ENCODE results near the gene KRTAP1-3. TPM values are rescaled to one million over a fixed set of nuclear protein-coding genes. Genes with fewer than 3 reads are reported as not detected.

KRTAP1-3 gene
- total and polyA plus RNA-seq, 11 donors, result not detected

- peaks cover 0 to 10% (median 0%) of the 10 kb centered on the region in 12 donors for H3K9me3 ChIP-seq
Observed at GRCh38 chr17:41020336-41020735, 14.3 kb downstream of the KRTAP1-3 start.

DNA sequence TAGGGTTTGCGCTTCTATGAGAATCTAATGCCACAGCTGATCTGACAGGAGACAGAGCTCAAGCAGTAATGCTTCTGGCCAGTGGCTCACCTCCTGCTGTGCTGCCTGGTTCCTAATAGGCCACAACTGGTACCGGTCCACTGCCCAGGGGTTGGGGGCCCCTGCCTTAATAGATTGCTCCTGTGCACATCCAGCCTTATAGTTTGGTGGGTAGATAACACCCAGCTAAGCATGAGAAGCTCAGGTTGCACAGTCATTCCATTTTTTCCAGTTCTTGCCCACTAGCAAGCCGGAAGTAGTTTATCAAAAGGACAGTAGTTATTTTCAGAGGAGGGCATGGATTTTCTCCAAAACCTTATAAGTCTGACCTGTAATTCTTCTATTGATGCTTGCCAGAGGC is 15.3 kb downstream of the KRTAP1-3 start:
- intact Hi-C loops (cut with DNase I), result no loop called here
- no peak for TF ChIP-seq POLR2A (IDR thresholded peaks at IDR 0.05)
- TF ChIP-seq, protein P1, sequence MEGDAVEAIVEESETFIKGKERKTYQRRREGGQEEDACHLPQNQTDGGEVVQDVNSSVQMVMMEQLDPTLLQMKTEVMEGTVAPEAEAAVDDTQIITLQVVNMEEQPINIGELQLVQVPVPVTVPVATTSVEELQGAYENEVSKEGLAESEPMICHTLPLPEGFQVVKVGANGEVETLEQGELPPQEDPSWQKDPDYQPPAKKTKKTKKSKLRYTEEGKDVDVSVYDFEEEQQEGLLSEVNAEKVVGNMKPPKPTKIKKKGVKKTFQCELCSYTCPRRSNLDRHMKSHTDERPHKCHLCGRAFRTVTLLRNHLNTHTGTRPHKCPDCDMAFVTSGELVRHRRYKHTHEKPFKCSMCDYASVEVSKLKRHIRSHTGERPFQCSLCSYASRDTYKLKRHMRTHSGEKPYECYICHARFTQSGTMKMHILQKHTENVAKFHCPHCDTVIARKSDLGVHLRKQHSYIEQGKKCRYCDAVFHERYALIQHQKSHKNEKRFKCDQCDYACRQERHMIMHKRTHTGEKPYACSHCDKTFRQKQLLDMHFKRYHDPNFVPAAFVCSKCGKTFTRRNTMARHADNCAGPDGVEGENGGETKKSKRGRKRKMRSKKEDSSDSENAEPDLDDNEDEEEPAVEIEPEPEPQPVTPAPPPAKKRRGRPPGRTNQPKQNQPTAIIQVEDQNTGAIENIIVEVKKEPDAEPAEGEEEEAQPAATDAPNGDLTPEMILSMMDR (IDR thresholded peaks at IDR 0.05), result no peak
- H3K36me3 ChIP-seq, result no peaks in the 10 kb centered on the region
- no peak overlapping the region for H3K4me3 ChIP-seq
- 91 to 96% (median 93%) methylated on average over 2 to 3 of the region's 3 CpGs for WGBS, 4 donors
- peaks cover 0 to 2% (median 0%) of the 10 kb centered on the region in 12 donors for H3K4me1 ChIP-seq
- ATAC-seq (no peak), DNase-seq (no peak)
- peaks cover 0 to 4% (median 0%) of the 10 kb centered on the region in 9 donors for H3K27me3 ChIP-seq
- peaks cover 0 to 10% (median 0%) of the 10 kb centered on the region in 12 donors for H3K9me3 ChIP-seq
- H3K27ac ChIP-seq, result no peak overlapping the region

More at GRCh38 chr17:41020336-41020735, 14.3 kb downstream of the KRTAP1-3 start:
- Histone ChIP-seq H3K4me3 (no peak overlapping the region), H3K27ac (no peak overlapping the region), H3K36me3 (no peaks in the 10 kb centered on the region), H3K27me3 (no peaks in the 10 kb centered on the region), H3K4me1 (no peaks in the 10 kb centered on the region)
- no peak for TF ChIP-seq POLR2A (IDR thresholded peaks at IDR 0.05)
- TF ChIP-seq, protein P1 (IDR thresholded peaks at IDR 0.05), result no peak
- ATAC-seq (no peak), DNase-seq (no peak)
- intact Hi-C loops (cut with DNase I), result no loop called here

DNA sequence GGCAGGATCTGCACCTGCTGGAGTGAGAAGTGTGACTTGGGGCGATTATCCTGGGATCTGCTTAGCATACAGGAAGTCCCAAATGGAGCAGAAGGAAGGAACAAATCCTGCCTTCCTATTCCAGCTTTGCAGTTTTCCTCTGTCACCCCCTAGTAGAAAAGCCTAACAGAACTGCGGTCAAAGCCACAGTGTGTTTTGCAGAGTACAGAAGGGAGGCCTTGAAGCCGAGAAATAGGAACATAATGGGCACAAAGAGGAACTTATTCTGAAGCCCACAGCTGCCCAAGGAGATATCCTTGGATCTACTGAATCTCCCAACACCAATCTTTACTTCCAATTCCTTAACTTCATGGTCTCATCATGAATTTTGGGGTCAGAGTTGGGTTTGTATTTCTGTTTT is 16.1 kb downstream of the KRTAP1-3 start:
- WGBS, 4 donors, result 70 to 78% (median 76%) methylated on average over 2 to 3 of the region's 3 CpGs
- peaks cover 0 to 4% (median 0%) of the 10 kb centered on the region in 9 donors for H3K27me3 ChIP-seq
- H3K27ac ChIP-seq, result no peak overlapping the region
- H3K36me3 ChIP-seq, result no peaks in the 10 kb centered on the region
- peaks cover 0 to 6% (median 0%) of the 10 kb centered on the region in 12 donors for H3K4me1 ChIP-seq
- H3K4me3 ChIP-seq, result no peak overlapping the region
- peaks cover 0 to 7% (median 0%) of the 10 kb centered on the region in 12 donors for H3K9me3 ChIP-seq
- intact Hi-C loops (cut with DNase I), result no loop called here
- TF ChIP-seq POLR2A (IDR thresholded peaks at IDR 0.05), result no peak
- TF ChIP-seq, protein P1 (IDR thresholded peaks at IDR 0.05), result no peak
- ATAC-seq (no peak), DNase-seq (no peak)

DNA sequence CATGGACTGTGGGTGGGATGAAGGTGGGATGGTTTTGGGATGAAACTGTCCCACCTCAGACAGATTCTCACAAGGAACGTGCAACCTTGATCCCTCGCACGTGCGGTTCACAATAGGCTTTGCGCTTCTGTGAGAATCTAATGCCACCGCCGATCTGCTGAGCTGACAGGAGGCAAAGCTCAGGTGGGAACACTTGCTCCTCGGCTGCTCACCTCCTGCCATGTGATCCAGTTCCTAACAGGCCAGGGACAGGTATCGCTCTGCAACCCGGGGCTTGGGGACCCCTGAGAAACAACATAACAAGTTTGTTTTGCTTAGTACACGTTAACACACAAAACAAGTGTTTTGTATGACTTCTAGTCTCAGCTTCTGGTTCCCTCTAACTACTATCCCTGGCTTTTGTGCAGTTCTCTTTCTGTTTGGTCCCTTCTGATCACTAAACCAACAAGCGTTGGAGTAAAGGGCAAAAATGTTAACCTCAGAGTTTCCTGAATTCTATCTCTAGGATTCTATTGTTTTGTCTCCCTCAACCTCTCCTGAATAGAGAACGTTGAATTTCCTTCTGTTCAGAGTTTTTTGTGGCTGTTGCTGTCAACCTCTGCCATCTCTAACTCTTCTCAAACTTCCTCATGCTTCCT is 18.0 kb downstream of the KRTAP1-3 start:
- Histone ChIP-seq H3K4me3 (no peak overlapping the region), H3K27me3 (peaks cover 0 to 4% (median 0%) of the 10 kb centered on the region in 9 donors), H3K27ac (no peak overlapping the region), H3K36me3 (no peaks in the 10 kb centered on the region), H3K9me3 (peaks cover 0 to 7% (median 0%) of the 10 kb centered on the region in 12 donors), H3K4me1 (peaks cover 0 to 9% (median 0%) of the 10 kb centered on the region in 12 donors)
- no peak for ATAC-seq
- WGBS, 4 donors, result 72 to 84% (median 80%) methylated on average over 9 to 13 of the region's 13 CpGs
- no peak for DNase-seq
- TF ChIP-seq, protein P1 (IDR thresholded peaks at IDR 0.05), result no peak
- TF ChIP-seq POLR2A (IDR thresholded peaks at IDR 0.05), result no peak
- intact Hi-C loops (cut with DNase I), result no loop called here

All from heart left ventricle (tissue), 16 donors.